SKM-1 treated with dmso at 0.1 percent for 144 hours (cell line): Measurements from ENCODE around the gene AKR1C2.
"Not testable (repeated sequence)": the region's sequence is repeated elsewhere in the genome, so short reads cannot be mapped to it uniquely, and the experiment has no call there.

ENCODE experiments used
- DNase-seq: peaks from one replicate; lab custom pipeline; 2025; ENCODE audit not compliant: unreplicated experiment; lab: John Stamatoyannopoulos, UW

AKR1C2 gene

GRCh38 chr10:4961558-4961957 is 42.1 kb downstream of the AKR1C2 start:
- DNase-seq = not testable (repeated sequence)

- DNase-seq = not testable (repeated sequence)
These were observed 46.6 kb downstream of the AKR1C2 start for GRCh38 chr10:4956955-4957645.

GRCh38 chr10:4956088-4956487 is 47.6 kb downstream of the AKR1C2 start:
- DNase-seq = not testable (repeated sequence)

GRCh38 chr10:4953405-4953804 is 50.3 kb downstream of the AKR1C2 start:
- no peak for DNase-seq

GRCh38 chr10:4951512-4952162 is 52.0 kb downstream of the AKR1C2 start:
- not testable (repeated sequence) for DNase-seq

- DNase-seq = no peak
These were observed 55.7 kb downstream of the AKR1C2 start for GRCh38 chr10:4947635-4948596.

- no peak for DNase-seq
These were observed 56.5 kb downstream of the AKR1C2 start for GRCh38 chr10:4947039-4947634.

- no peak for DNase-seq
These were observed 57.6 kb downstream of the AKR1C2 start for GRCh38 chr10:4945766-4946717.

- no peak for DNase-seq
These were observed 58.8 kb downstream of the AKR1C2 start for GRCh38 chr10:4944841-4945240.

GRCh38 chr10:4943821-4944220 is 59.8 kb downstream of the AKR1C2 start:
- DNase-seq = no peak

- DNase-seq = not testable (repeated sequence)
These were observed 60.2 kb downstream of the AKR1C2 start for GRCh38 chr10:4943416-4943815.

- not testable (repeated sequence) for DNase-seq
These were observed 60.7 kb downstream of the AKR1C2 start for GRCh38 chr10:4942931-4943330.

GRCh38 chr10:4941540-4942330 is 61.9 kb downstream of the AKR1C2 start:
- no peak for DNase-seq

- DNase-seq = not testable (repeated sequence)
These were observed 62.7 kb downstream of the AKR1C2 start for GRCh38 chr10:4940909-4941308.

- not testable (repeated sequence) for DNase-seq
These were observed 63.6 kb downstream of the AKR1C2 start for GRCh38 chr10:4940073-4940428.

GRCh38 chr10:4939224-4940072 is 64.2 kb downstream of the AKR1C2 start:
- DNase-seq = no peak
